ENCODE data around the gene ACTR3C.
A peak's percentile ranks its signal among the peaks of the same experiment; 100 is the strongest.
"Not testable (repeated sequence)": the region's sequence is repeated elsewhere in the genome, so short reads cannot be mapped to it uniquely, and the experiment has no call there.

Gene ACTR3C

GRCh38 chr7:150335108-150335773, 11.9 kb upstream of the ACTR3C start:
- DNase-seq = no peak

- DNase-seq = no peak
Observed at GRCh38 chr7:150334108-150334507, 10.8 kb upstream of the ACTR3C start.

- no peak for DNase-seq
Observed at GRCh38 chr7:150333659-150334058, 10.3 kb upstream of the ACTR3C start.

- no peak for DNase-seq
Observed at GRCh38 chr7:150332852-150333635, 9.7 kb upstream of the ACTR3C start.

- DNase-seq = no peak
Observed at GRCh38 chr7:150330211-150330885, 7.0 kb upstream of the ACTR3C start.

- no peak for DNase-seq
Observed at GRCh38 chr7:150329331-150330120, 6.2 kb upstream of the ACTR3C start.

- DNase-seq = no peak
Observed at GRCh38 chr7:150327308-150327707, 4.0 kb upstream of the ACTR3C start.

- DNase-seq = no peak
Observed at GRCh38 chr7:150326657-150327268, 3.4 kb upstream of the ACTR3C start.

- DNase-seq = no peak
Observed at GRCh38 chr7:150325901-150326300, 2.6 kb upstream of the ACTR3C start.

- no peak for DNase-seq
Observed at GRCh38 chr7:150325110-150325611, 1.8 kb upstream of the ACTR3C start.

- DNase-seq = no peak
Observed at GRCh38 chr7:150324373-150324961, 1.1 kb upstream of the ACTR3C start.

- DNase-seq = peak in 3 of 6 experiments; percentile 22 to 44 (median 43)
Observed at GRCh38 chr7:150323682-150324372, 482 bp upstream of the ACTR3C start.

- DNase-seq = peak in 5 of 6 experiments; percentile 22 to 58 (median 29)
Observed at GRCh38 chr7:150322114-150322832, 1.1 kb downstream of the ACTR3C start.

GRCh38 chr7:150321788-150322113, 1.6 kb downstream of the ACTR3C start:
- DNase-seq = no peak

GRCh38 chr7:150317748-150318444, 5.4 kb downstream of the ACTR3C start:
- no peak for DNase-seq

- DNase-seq = not testable (repeated sequence)
Observed at GRCh38 chr7:150316987-150317386, 6.4 kb downstream of the ACTR3C start.

GRCh38 chr7:150314639-150315239, 8.6 kb downstream of the ACTR3C start:
- DNase-seq = no peak

- no peak for DNase-seq
Observed at GRCh38 chr7:150313870-150314269, 9.5 kb downstream of the ACTR3C start.

GRCh38 chr7:150313367-150313809, 10.0 kb downstream of the ACTR3C start:
- no peak for DNase-seq
